Measurements from ENCODE around the gene WNT1.

The WNT1 gene

GRCh38 chr12:48996794-48997718 is 18.9 kb downstream of the WNT1 start:
- H3K4me3 ChIP-seq (ENCODE audit: low read depth in 1 of 2, low read length in 1 of 2), result peak overlapping the region; percentile 58 to 88
- H3K36me3 ChIP-seq, result peaks cover 20% of the 10 kb centered on the region
- H3K27me3 ChIP-seq, result peaks cover 95% of the 10 kb centered on the region
- peak overlapping the region; percentile 16 for H3K27ac ChIP-seq
- TF ChIP-seq CTCF (IDR thresholded peaks at IDR 0.05), result peak; percentile 85
- peaks cover 39 to 42% of the 10 kb centered on the region in 2 experiments for H3K4me1 ChIP-seq (ENCODE audit: control insufficient read depth in 1 of 2, insufficient read depth in 1 of 2, low read depth in 1 of 2, low read length in 1 of 2)
- H3K9me3 ChIP-seq, result no peaks in the 10 kb centered on the region

- Histone ChIP-seq H3K9me3 (no peaks in the 10 kb centered on the region), H3K27me3 (peaks cover 86% of the 10 kb centered on the region), H3K4me3 (ENCODE audit: low read depth in 1 of 2, low read length in 1 of 2) (peak overlapping the region; percentile 58 to 88), H3K4me1 (ENCODE audit: control insufficient read depth in 1 of 2, insufficient read depth in 1 of 2, low read depth in 1 of 2, low read length in 1 of 2) (peaks cover 39 to 42% of the 10 kb centered on the region in 2 experiments), H3K36me3 (peaks cover 29% of the 10 kb centered on the region), H3K27ac (no peak overlapping the region)
- TF ChIP-seq CTCF (IDR thresholded peaks at IDR 0.05), result no peak
Observed at GRCh38 chr12:48997719-48998496, 19.8 kb downstream of the WNT1 start.

- Histone ChIP-seq H3K4me3 (ENCODE audit: low read depth in 1 of 2, low read length in 1 of 2) (peak overlapping the region; percentile 58 to 88), H3K27me3 (peaks cover 78% of the 10 kb centered on the region), H3K27ac (no peak overlapping the region), H3K4me1 (ENCODE audit: control insufficient read depth in 1 of 2, insufficient read depth in 1 of 2, low read depth in 1 of 2, low read length in 1 of 2) (peaks cover 39 to 42% of the 10 kb centered on the region in 2 experiments), H3K9me3 (no peaks in the 10 kb centered on the region), H3K36me3 (peaks cover 37% of the 10 kb centered on the region)
- no peak for TF ChIP-seq CTCF (IDR thresholded peaks at IDR 0.05)
Observed at GRCh38 chr12:48998497-48999353, 20.6 kb downstream of the WNT1 start.

- no peak for TF ChIP-seq CTCF (IDR thresholded peaks at IDR 0.05)
Observed at GRCh38 chr12:48999371-49000131, 21.4 kb downstream of the WNT1 start, which contains the start of gene DDN. Gene DDN, minus strand, starts transcription at chr12:48999375. Its CDS starts 88 bp downstream, at chr12:48999287.

More at GRCh38 chr12:48999371-49000131, 21.4 kb downstream of the WNT1 start, which contains the start of gene DDN:
- Histone ChIP-seq H3K27me3 (peaks cover 70% of the 10 kb centered on the region), H3K4me3 (ENCODE audit: low read depth in 1 of 2, low read length in 1 of 2) (peak within 1 kb of the TSS; percentile 58 to 88), H3K36me3 (peaks cover 42% of the 10 kb centered on the region), H3K4me1 (ENCODE audit: control insufficient read depth in 1 of 2, insufficient read depth in 1 of 2, low read depth in 1 of 2, low read length in 1 of 2) (peaks cover 44 to 48% of the 10 kb centered on the region in 2 experiments), H3K9me3 (no peaks in the 10 kb centered on the region), H3K27ac (no peak within 1 kb of the TSS)

Data from neutrophil (primary cell).